ENCODE results near the gene PROZ.

The PROZ gene

DNA sequence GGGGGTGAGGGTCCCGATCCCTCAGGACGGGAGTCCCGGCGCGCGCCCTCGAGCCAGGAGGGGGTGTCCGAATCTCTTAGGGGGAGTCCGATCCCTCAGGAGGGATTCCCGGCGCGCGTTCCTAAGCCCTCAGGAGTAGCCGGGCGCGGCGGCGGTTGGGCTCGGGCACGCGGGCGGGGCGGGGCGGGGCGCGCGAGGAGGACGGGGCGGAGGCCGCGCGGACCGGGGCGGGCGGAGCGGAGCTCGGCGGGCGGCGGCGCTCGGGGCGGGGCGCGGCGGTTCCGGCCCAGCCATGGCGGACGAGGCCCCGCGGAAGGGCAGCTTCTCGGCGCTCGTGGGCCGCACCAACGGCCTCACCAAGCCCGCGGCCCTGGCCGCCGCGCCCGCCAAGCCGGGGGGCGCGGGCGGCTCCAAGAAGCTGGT is 50.9 kb downstream of the PROZ start, which contains the start of gene CUL4A:
TSS of gene CUL4A (plus strand) at position 278 of the 423 bp plus-strand sequence. CDS start at position 293, 15 bp downstream.
- peak within 1 kb of the TSS; percentile 95 for H3K4me3 ChIP-seq (ENCODE audit: low read depth, low read length)
- TF ChIP-seq, protein P1, sequence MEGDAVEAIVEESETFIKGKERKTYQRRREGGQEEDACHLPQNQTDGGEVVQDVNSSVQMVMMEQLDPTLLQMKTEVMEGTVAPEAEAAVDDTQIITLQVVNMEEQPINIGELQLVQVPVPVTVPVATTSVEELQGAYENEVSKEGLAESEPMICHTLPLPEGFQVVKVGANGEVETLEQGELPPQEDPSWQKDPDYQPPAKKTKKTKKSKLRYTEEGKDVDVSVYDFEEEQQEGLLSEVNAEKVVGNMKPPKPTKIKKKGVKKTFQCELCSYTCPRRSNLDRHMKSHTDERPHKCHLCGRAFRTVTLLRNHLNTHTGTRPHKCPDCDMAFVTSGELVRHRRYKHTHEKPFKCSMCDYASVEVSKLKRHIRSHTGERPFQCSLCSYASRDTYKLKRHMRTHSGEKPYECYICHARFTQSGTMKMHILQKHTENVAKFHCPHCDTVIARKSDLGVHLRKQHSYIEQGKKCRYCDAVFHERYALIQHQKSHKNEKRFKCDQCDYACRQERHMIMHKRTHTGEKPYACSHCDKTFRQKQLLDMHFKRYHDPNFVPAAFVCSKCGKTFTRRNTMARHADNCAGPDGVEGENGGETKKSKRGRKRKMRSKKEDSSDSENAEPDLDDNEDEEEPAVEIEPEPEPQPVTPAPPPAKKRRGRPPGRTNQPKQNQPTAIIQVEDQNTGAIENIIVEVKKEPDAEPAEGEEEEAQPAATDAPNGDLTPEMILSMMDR (IDR thresholded peaks at IDR 0.05; ENCODE audit: borderline replicate concordance, insufficient read depth, low read depth, low read length): no peak

DNA sequence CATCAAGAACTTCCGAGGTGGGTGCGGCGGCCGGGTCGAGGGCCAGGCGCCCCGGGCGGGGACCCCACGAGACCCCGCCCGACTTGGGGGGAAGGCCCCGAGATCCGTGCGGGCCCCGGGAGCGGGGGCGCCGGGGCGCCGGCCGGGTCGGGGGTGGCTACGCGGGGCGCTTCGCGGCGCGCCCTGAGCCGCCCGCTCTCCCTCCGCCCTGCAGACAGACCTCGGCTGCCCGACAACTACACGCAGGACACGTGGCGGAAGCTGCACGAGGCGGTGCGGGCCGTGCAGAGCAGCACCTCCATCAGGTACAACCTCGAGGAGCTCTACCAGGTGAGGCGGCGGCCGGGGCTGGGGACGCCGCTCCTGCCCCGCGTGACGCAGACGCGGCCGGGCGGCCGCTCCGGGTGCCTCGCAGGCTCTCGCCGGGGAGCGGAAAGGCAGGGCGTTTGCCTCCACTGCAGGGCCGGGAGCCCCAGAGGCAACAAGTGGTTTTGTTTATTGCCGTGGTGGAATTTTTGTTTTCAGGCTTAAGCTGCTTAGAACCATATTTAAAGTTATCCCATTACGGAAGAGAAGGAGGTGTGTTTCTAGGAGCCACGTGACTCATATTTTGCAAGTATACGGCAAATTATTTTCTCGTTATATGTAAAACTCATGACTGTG is 51.4 kb downstream of the PROZ start:
- TF ChIP-seq, protein P1 (IDR thresholded peaks at IDR 0.05; ENCODE audit: borderline replicate concordance, insufficient read depth, low read depth, low read length): no peak
- peak overlapping the region; percentile 79 for H3K4me3 ChIP-seq (ENCODE audit: low read depth, low read length)

DNA sequence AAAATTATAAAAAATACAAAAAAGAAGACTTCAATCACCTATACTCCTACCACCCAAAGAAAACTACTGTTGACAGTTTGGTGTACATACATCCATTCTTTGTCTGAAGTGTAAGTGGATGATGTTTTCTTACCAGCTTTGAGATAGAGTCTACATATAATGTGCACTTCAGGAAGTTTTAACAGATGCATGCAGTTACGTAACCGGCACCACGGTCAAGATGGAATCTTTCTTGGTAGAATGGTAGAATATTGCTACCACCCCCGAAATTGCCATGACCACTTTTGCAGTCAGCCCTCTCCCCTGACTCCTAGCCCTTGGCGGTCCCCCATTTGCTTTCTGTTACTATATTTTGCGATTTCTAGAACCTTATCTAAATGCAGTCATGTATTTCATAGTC is 52.4 kb downstream of the PROZ start:
- TF ChIP-seq, protein P1 (IDR thresholded peaks at IDR 0.05; ENCODE audit: borderline replicate concordance, insufficient read depth, low read depth, low read length): no peak
- no peak overlapping the region for H3K4me3 ChIP-seq (ENCODE audit: low read depth, low read length)

DNA sequence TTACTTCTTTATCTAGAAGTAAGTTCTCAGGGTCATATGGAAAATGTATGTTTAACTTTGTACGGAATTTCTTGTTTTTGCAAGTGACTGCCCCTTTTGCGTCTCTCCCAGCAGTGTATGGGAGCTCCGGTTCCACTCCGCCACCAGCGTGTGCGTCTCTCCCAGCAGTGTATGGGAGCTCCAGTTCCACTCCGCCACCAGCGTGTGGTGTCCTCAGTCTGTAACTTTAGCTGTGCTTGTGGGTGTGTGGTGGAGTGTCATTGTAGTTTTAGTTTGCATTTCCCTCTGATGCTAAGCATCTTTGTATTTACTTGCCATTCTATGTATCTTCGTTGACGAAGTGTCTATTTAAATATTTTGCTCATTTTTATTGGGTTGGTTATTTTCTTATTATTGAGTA is 53.3 kb downstream of the PROZ start:
- TF ChIP-seq, protein P1 (IDR thresholded peaks at IDR 0.05; ENCODE audit: borderline replicate concordance, insufficient read depth, low read depth, low read length): 0 out of 2 replicates have a peak, but pooled peaks have one; percentile 16
- no peak overlapping the region for H3K4me3 ChIP-seq (ENCODE audit: low read depth, low read length)

DNA sequence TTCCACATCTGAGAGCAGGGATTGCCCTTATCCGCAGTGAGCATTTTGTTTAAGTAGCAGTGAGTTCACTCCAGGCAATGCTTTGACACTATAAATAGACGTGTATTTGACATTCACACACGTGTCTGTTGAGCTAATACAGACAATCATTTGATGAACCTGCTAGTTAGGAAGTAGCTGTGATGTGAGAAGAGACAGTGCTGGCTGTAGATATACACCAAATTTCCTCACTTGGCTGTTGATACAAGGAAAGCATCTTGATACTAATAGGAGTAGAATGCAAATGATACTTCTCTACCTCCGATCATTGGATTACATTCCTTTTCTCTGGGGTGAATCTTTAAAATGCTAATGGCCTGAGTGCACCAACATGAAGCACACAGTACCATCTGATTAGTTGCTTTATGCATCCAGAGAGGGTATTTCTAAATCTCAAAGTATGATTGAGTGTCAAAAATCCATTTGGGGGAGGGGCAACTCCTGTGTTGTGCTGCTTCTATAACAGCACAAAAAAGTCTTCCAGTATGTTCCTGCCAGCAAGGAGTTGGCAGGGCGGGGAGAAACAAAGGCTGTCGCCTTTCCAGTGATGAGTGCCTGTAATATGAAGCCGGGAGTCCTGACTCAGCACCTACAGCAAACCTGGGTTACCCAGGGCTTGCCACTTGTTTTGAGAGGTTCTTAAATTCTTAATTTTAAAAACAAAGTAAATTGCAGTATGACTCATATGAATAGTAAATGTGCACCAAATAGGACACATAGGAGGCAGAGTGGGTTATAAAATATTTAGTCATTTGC is 58.0 kb downstream of the PROZ start:
- H3K4me3 ChIP-seq (ENCODE audit: low read depth, low read length): no peak overlapping the region
- TF ChIP-seq, protein P1 (IDR thresholded peaks at IDR 0.05; ENCODE audit: borderline replicate concordance, insufficient read depth, low read depth, low read length): no peak

DNA sequence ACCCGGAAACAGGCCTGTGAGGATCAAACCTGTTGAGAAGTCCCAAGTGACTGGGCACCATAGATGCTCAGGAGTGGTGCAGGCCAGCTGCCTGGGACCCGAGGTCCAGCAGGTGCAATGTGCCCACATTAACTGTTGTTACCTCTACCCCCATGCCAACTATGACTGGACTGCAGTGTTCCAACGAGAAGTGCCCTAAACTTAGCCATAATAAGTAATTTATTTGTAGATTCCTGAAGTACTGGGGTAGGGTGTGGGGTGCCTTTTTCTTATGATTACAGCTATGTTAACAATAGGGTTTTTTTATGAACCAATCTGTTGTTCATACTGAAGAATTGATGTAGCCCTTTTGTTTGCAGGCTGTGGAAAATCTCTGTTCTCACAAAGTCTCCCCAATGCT is 60.1 kb downstream of the PROZ start:
- TF ChIP-seq, protein P1 (IDR thresholded peaks at IDR 0.05; ENCODE audit: borderline replicate concordance, insufficient read depth, low read depth, low read length): no peak
- no peak overlapping the region for H3K4me3 ChIP-seq (ENCODE audit: low read depth, low read length)

Data from GM12875 (cell line).